HG03378 (cell line): ENCODE data around the gene ZFP91.

Experiments
- ATAC-seq: cut with Tn5 transposase; IDR thresholded peaks from one replicate; pipeline ENCODE4 v1.9.1; 2021; ENCODE audit warnings: mild to moderate bottlenecking, moderate library complexity; ENCODE audit not compliant: unreplicated experiment

The ZFP91 gene

GRCh38 chr11:58659404-58659803 is 80.5 kb downstream of the ZFP91 start:
- no peak for ATAC-seq

- ATAC-seq = no peak
Measured at GRCh38 chr11:58659910-58660570, 81.2 kb downstream of the ZFP91 start.
